GM12878 (cell line): Measurements from ENCODE around the gene MKNK1. TPM values are rescaled to one million over a fixed set of nuclear protein-coding genes. Genes with fewer than 3 reads are reported as not detected.

Source experiments
- ATAC-seq: fragments of 200-7000 bp; cut with Tn5 transposase; 3 replicates; pipeline ENCODE4 v1.9.1; 2020; ENCODE audit warnings: mild to moderate bottlenecking, moderate library complexity
- BruUV-seq: library from RNA; stranded (reverse); fragments of 400-500 nt; replicated peaks from 2 replicates; lab custom pipeline; 2021; lab: Mats Ljungman, UMichigan
- CTCF ChIA-PET: fragments of 300-600 bp; sonication (Branson Sonifier 250); formaldehyde crosslinking; extraction: SDS; loops from one replicate; lab custom pipeline; 2021; ENCODE audit warnings: inconsistent platforms; lab: Yijun Ruan, JAX
- POLR2A ChIA-PET: fragments of 350-600 bp; formaldehyde crosslinking; extraction: SDS; loops from one replicate; lab custom pipeline; 2021; ENCODE audit warnings: inconsistent platforms; lab: Charles Lee
- RAD21 ChIA-PET: fragments of 300-600 bp; sonication (Branson Sonifier 250); formaldehyde crosslinking; loops from one replicate; lab custom pipeline; 2023; ENCODE audit warnings: antibody characterized with exemption; ENCODE audit not compliant: unreplicated experiment; lab: Charles Lee
- SMC1A ChIA-PET: fragments of 300-600 bp; sonication (Branson Sonifier 250); formaldehyde crosslinking; loops from one replicate; lab custom pipeline; 2023; ENCODE audit not compliant: unreplicated experiment, uncharacterized antibody; lab: Charles Lee
- DNase-seq: peaks from one replicate; pipeline ENCODE4 v3.0.0-alpha.2; 2011; ENCODE audit warnings: low read depth, low spot score
- FAIRE-seq: peaks from 3 replicates; lab custom pipeline; 2011; peaks lifted over from hg19 to GRCh38; lab: Jason Lieb, UNC
- H2AFZ ChIP-seq: 2 replicates; pipeline ENCODE4 v1.6.0; 2011; ENCODE audit warnings: low read depth, low read length, control low read depth; ENCODE audit not compliant: control insufficient read depth
- H3K27ac ChIP-seq: 2 replicates; pipeline ENCODE4 v1.5.1; 2011; ENCODE audit warnings: control low read depth; ENCODE audit not compliant: control insufficient read depth, insufficient read depth
- H3K27me3 ChIP-seq, 2 experiments: replicated peaks in 1 of 2; 2 replicates each; pipeline versions ENCODE4 v1.6.0 to v1.6.1; 2011; ENCODE audit warnings: low read length in 1 of 2; ENCODE audit not compliant: control insufficient read depth in 2 of 2, insufficient read depth in 2 of 2
- H3K36me3 ChIP-seq, 2 experiments: 2 replicates each; pipeline ENCODE4 v1.5.1; 2011; ENCODE audit warnings: low read length in 1 of 2; ENCODE audit not compliant: control insufficient read depth in 2 of 2, insufficient read depth in 2 of 2
- H3K4me1 ChIP-seq: 2 replicates; pipeline ENCODE4 v1.6.1; 2011; ENCODE audit warnings: mild to moderate bottlenecking, low read length, moderate library complexity, mixed read lengths; ENCODE audit not compliant: control insufficient read depth, insufficient read depth
- H3K4me2 ChIP-seq: 2 replicates; pipeline ENCODE4 v1.6.0; 2011; ENCODE audit warnings: control low read depth; ENCODE audit not compliant: control insufficient read depth, insufficient read depth
- H3K4me3 ChIP-seq: fragments of 200-600 bp; sonication (generic); 2 replicates; pipeline ENCODE4 v1.5.1; 2016
- H3K79me2 ChIP-seq: 2 replicates; pipeline ENCODE4 v1.6.0; 2011; ENCODE audit warnings: low read length; ENCODE audit not compliant: control insufficient read depth, insufficient read depth
- H3K9ac ChIP-seq: 2 replicates; pipeline ENCODE4 v1.8.0; 2011; ENCODE audit warnings: low read length, control low read depth, mixed read lengths; ENCODE audit not compliant: control insufficient read depth, insufficient read depth
- H3K9me3 ChIP-seq: replicated peaks from 3 replicates; pipeline ENCODE4 v1.5.1; 2011; ENCODE audit warnings: mild to moderate bottlenecking, low read length; ENCODE audit not compliant: control insufficient read depth, insufficient read depth
- H4K20me1 ChIP-seq: 2 replicates; pipeline ENCODE4 v1.6.0; 2011; ENCODE audit not compliant: control insufficient read depth, insufficient read depth
- ASH2L ChIP-seq: fragments of 300-600, 200-600 bp; sonication (generic); IDR thresholded peaks from 2 replicates; pipeline ENCODE4 v1.6.1; 2017; ENCODE audit warnings: low read depth, mild to moderate bottlenecking, borderline replicate concordance
- BHLHE40 ChIP-seq, 2 experiments: fragments of 450-650 bp in 1 of 2; IDR thresholded peaks; 2 replicates each; pipeline ENCODE4 v1.6.1; 2011 to 2017; ENCODE audit warnings: low read depth in 2 of 2, borderline replicate concordance in 1 of 2, improper control_type of control experiment in 1 of 2, low read length in 1 of 2, mild to moderate bottlenecking in 1 of 2
- EED ChIP-seq: sonication (generic); IDR thresholded peaks from 2 replicates; pipeline ENCODE4 v1.6.1; 2016; ENCODE audit warnings: antibody characterized with exemption, low read depth
- GABPA ChIP-seq: IDR thresholded peaks from 2 replicates; pipeline ENCODE4 v1.6.1; 2014; ENCODE audit warnings: antibody characterized with exemption, low read depth, mild to moderate bottlenecking, inconsistent platforms
- SIX5 ChIP-seq: IDR thresholded peaks from 2 replicates; pipeline ENCODE4 v1.6.1; 2011; ENCODE audit warnings: mild to moderate bottlenecking, low read depth, low read length, moderate library complexity; ENCODE audit not compliant: severe bottlenecking
- TCF12 ChIP-seq: IDR thresholded peaks from 2 replicates; pipeline ENCODE4 v1.6.1; 2011; ENCODE audit warnings: low read depth, mild to moderate bottlenecking, low read length
- WGBS: methylation state at CpG from one replicate; pipeline ENCODE4 v1.1.6; 2016; ENCODE audit warnings: low lambda C conversion rate; ENCODE audit not compliant: insufficient replicate concordance, insufficient coverage; ENCODE audit errors: missing lambda C conversion rate; 5-methylcytosine and 5-hydroxymethylcytosine counted together
- in situ Hi-C: fragments of 300-500 bp; cut with MboI; formaldehyde crosslinking; loops from 9 replicates; pipeline ENCODE4 v1.14.3; 2018; ENCODE audit warnings: mixed read lengths
- intact Hi-C: fragments of 100-400 bp; cut with micrococcal nuclease; formaldehyde crosslinking; loops from one replicate; pipeline ENCODE4 v1.14.2; 2022; ENCODE audit not compliant: unreplicated experiment
- polyA plus RNA-seq, 11 experiments: library from polyadenylated mRNA; depleted of rRNA in 4 of 11; unstranded in 6 of 11; stranded (reverse) in 5 of 11; fragments of >200 nt; fragmentation: Nextera tagmentation in 4 of 11; fragmentation: Illumina TruSeq in 1 of 11; extraction: Ambion mirVana in 4 of 11; extraction: Trizol in 1 of 11; gene quantifications; 1 replicate in 1 of 11; 2 replicates in 10 of 11; pipeline versions ENCODE4 v1.2.1 to v1.2.3, GENCODE V29; 2011 to 2016; ENCODE audit warnings: inconsistent platforms in 2 of 11, missing spikeins in 2 of 11, low read depth in 1 of 11
- total RNA-seq, 4 experiments: library from RNA; depleted of rRNA in 3 of 4; stranded (reverse); fragments of >200 nt in 3 of 4; fragmentation: Illumina TruSeq in 1 of 4; extraction: Trizol in 1 of 4; gene quantifications; 2 replicates each; pipeline versions ENCODE4 v1.2.1 to v1.2.3, GENCODE V29; 2013 to 2021
- TF ChIP-seq, protein P1 (sequence below): fragments of 450-650 bp; IDR thresholded peaks from 2 replicates; pipeline ENCODE4 v1.6.1; 2017; ENCODE audit warnings: mild to moderate bottlenecking, moderate library complexity
- TF ChIP-seq, protein P2 (sequence below): fragments of 450-650 bp; IDR thresholded peaks from 2 replicates; pipeline ENCODE4 v1.6.1; 2017; ENCODE audit warnings: mild to moderate bottlenecking, low read depth, inconsistent platforms; ENCODE audit not compliant: poor library complexity, severe bottlenecking
- TF ChIP-seq, protein P3 (sequence below): fragments of 450-650 bp; IDR thresholded peaks from 2 replicates; pipeline ENCODE4 v1.6.1; 2017; ENCODE audit warnings: borderline replicate concordance
- TF ChIP-seq, protein P4 (sequence below): IDR thresholded peaks from 2 replicates; pipeline ENCODE4 v1.6.1; 2012; ENCODE audit warnings: low read depth, low read length, improper control_type of control experiment

Gene MKNK1
- total and polyA plus RNA-seq, 10 of the 15 experiments (the other 5 are each of a cell fraction or from before 2014, with no cell fraction given): 13.7 to 29.9 (median 26.5) TPM

DNA sequence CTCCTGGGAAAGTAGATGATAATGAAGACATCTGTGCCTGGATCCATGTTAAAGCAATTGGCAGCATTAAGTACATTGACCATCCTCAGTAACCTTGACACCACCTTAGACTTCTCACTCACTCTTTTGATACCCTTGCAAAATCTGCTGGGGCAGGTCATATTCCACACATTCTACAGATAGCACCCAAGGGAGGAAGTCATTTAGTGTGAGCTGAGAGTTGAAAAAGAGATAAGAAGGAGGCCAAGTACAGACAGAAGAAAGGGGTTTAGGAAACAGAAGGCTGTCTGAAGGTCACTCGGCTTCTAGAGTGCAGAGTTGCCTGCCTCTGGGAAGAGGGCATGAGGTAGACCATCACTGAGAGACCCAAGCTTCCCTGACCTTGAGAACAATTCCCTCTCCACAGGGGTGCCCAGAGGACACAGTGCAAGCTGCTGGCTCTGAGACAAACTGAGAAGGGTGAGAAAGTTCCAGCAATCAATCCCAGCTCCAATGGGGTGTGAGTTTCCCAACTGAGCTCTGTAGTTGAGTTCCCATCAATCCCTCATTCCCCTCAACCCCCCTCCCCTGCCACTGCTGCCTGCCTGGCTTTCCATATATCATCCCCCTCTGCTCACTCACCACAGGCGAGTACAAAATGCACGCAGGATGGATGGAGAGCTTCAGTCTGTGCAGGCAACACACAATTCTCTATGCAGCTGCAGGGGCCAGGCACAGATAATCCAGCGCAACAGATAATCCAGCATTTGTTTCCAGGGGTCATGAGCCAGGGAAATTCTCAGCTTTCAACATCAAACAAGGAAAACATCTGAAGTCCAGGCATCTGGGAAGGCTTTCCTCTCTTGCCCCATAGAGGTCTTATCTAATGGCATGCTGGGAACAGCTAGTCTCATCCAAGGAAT is 19.9 kb upstream of the MKNK1 start:
- SMC1A ChIA-PET: interaction anchor here (1.9 kb wide), 1 partner anchor 10 kb away, joined by 4 read pairs; no protein-coding TSS in a partner anchor
- Histone ChIP-seq H3K4me1 (peaks cover 2% of the 10 kb centered on the region; the same call in 1 of the 2 replicates), H3K36me3 (no peaks in the 10 kb centered on the region), H3K27ac (no peak overlapping the region), H3K9ac (no peak overlapping the region), H3K4me2 (no peak overlapping the region), H3K9me3 (no peaks in the 10 kb centered on the region), H3K4me3 (no peak overlapping the region), H4K20me1 (no peaks in the 10 kb centered on the region), H3K27me3 (no peaks in the 10 kb centered on the region), H3K79me2 (no peaks in the 10 kb centered on the region)
- 84% methylated on average over 4 of the region's 4 CpGs for WGBS
- in situ Hi-C loops: no loop called here
- BruUV-seq: no TSS peak
- ATAC-seq: no peak
- intact Hi-C loops: no loop called here
- POLR2A ChIA-PET: interaction anchor here (1.2 kb wide), 1 partner anchor 96 kb away, joined by 3 read pairs; no protein-coding TSS in a partner anchor
- RAD21 ChIA-PET: interaction anchor here (0.8 to 3.4 kb wide), 3 partner anchors 26 to 102 kb away, joined by 3 to 15 read pairs (median 3); no protein-coding TSS in a partner anchor
- CTCF ChIA-PET: interaction anchor here (0.5 to 4.7 kb wide), 8 partner anchors 12 to 114 kb away, joined by 3 to 37 read pairs (median 4); partner anchors contain the start of gene EFCAB14
- no peak for DNase-seq
- FAIRE-seq: no peak
- TF ChIP-seq SIX5 (no peak), BHLHE40 (IDR thresholded peaks at IDR 0.05; ENCODE audit: borderline replicate concordance in 1 of 2, low read depth in 2 of 2, low read length in 1 of 2) (no peak), TCF12 (no peak), ASH2L (no peak), EED (no peak), GABPA (no peak)
- TF ChIP-seq, protein P1, sequence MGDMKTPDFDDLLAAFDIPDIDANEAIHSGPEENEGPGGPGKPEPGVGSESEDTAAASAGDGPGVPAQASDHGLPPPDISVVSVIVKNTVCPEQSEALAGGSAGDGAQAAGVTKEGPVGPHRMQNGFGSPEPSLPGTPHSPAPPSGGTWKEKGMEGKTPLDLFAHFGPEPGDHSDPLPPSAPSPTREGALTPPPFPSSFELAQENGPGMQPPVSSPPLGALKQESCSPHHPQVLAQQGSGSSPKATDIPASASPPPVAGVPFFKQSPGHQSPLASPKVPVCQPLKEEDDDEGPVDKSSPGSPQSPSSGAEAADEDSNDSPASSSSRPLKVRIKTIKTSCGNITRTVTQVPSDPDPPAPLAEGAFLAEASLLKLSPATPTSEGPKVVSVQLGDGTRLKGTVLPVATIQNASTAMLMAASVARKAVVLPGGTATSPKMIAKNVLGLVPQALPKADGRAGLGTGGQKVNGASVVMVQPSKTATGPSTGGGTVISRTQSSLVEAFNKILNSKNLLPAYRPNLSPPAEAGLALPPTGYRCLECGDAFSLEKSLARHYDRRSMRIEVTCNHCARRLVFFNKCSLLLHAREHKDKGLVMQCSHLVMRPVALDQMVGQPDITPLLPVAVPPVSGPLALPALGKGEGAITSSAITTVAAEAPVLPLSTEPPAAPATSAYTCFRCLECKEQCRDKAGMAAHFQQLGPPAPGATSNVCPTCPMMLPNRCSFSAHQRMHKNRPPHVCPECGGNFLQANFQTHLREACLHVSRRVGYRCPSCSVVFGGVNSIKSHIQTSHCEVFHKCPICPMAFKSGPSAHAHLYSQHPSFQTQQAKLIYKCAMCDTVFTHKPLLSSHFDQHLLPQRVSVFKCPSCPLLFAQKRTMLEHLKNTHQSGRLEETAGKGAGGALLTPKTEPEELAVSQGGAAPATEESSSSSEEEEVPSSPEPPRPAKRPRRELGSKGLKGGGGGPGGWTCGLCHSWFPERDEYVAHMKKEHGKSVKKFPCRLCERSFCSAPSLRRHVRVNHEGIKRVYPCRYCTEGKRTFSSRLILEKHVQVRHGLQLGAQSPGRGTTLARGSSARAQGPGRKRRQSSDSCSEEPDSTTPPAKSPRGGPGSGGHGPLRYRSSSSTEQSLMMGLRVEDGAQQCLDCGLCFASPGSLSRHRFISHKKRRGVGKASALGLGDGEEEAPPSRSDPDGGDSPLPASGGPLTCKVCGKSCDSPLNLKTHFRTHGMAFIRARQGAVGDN: no peak
- TF ChIP-seq, protein P2, sequence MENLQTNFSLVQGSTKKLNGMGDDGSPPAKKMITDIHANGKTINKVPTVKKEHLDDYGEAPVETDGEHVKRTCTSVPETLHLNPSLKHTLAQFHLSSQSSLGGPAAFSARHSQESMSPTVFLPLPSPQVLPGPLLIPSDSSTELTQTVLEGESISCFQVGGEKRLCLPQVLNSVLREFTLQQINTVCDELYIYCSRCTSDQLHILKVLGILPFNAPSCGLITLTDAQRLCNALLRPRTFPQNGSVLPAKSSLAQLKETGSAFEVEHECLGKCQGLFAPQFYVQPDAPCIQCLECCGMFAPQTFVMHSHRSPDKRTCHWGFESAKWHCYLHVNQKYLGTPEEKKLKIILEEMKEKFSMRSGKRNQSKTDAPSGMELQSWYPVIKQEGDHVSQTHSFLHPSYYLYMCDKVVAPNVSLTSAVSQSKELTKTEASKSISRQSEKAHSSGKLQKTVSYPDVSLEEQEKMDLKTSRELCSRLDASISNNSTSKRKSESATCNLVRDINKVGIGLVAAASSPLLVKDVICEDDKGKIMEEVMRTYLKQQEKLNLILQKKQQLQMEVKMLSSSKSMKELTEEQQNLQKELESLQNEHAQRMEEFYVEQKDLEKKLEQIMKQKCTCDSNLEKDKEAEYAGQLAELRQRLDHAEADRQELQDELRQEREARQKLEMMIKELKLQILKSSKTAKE: no peak
- TF ChIP-seq, protein P3, sequence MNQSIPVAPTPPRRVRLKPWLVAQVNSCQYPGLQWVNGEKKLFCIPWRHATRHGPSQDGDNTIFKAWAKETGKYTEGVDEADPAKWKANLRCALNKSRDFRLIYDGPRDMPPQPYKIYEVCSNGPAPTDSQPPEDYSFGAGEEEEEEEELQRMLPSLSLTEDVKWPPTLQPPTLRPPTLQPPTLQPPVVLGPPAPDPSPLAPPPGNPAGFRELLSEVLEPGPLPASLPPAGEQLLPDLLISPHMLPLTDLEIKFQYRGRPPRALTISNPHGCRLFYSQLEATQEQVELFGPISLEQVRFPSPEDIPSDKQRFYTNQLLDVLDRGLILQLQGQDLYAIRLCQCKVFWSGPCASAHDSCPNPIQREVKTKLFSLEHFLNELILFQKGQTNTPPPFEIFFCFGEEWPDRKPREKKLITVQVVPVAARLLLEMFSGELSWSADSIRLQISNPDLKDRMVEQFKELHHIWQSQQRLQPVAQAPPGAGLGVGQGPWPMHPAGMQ: no peak
- TF ChIP-seq, protein P4, sequence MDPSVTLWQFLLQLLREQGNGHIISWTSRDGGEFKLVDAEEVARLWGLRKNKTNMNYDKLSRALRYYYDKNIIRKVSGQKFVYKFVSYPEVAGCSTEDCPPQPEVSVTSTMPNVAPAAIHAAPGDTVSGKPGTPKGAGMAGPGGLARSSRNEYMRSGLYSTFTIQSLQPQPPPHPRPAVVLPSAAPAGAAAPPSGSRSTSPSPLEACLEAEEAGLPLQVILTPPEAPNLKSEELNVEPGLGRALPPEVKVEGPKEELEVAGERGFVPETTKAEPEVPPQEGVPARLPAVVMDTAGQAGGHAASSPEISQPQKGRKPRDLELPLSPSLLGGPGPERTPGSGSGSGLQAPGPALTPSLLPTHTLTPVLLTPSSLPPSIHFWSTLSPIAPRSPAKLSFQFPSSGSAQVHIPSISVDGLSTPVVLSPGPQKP: no peak
- TF ChIP-seq, all 136 proteins: peak for 0
- H2AFZ ChIP-seq: no peak overlapping the region
